Measurements from ENCODE around the gene RABL3.

GRCh38 chr3:120659285-120659684, 83.0 kb downstream of the RABL3 start:
- TF ChIP-seq POLR2A (IDR thresholded peaks at IDR 0.05): no peak
- no peak for TF ChIP-seq CTCF (IDR thresholded peaks at IDR 0.05 in 4 of 5, conservative IDR thresholded peaks at IDR 0.05 in 1 of 5)

Measured in gastrocnemius medialis (tissue), 4 donors.